Activated CD4-positive, alpha-beta T cell treated with anti-CD3 and anti-CD28 coated beads for 1 hour (primary cell): ENCODE results near the gene TRIM33.
"Not testable (repeated sequence)": the region's sequence is repeated elsewhere in the genome, so short reads cannot be mapped to it uniquely, and the experiment has no call there.

Experiments
- DNase-seq: peaks from one replicate; pipeline ENCODE4 v3.0.0-alpha.2; 2020

TRIM33 gene

DNA sequence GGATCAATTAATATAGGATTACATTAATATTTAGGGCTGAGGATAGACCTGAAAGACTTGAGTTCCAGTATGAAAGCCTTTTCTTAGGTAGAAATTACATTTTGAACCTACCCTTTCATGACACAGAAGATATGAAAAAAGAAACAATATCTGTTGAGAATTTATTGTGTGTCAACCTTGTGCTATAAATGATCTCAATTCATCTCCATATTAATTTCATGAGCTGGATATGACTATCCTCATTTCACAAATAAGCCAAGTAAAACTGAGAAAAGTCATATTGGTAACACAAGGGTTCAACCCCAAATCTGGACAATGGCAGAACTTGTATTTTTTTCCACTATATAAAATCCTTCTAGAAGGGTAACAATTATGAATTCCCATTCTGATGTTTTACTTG, 120.0 kb downstream of the TRIM33 start:
- no peak for DNase-seq

GRCh38 chr1:114390361-114390760, 120.6 kb downstream of the TRIM33 start:
- no peak for DNase-seq

- DNase-seq = no peak
These were observed 122.5 kb downstream of the TRIM33 start for GRCh38 chr1:114388432-114389003.

GRCh38 chr1:114387585-114387984, 123.4 kb downstream of the TRIM33 start:
- DNase-seq = not testable (repeated sequence)

DNA sequence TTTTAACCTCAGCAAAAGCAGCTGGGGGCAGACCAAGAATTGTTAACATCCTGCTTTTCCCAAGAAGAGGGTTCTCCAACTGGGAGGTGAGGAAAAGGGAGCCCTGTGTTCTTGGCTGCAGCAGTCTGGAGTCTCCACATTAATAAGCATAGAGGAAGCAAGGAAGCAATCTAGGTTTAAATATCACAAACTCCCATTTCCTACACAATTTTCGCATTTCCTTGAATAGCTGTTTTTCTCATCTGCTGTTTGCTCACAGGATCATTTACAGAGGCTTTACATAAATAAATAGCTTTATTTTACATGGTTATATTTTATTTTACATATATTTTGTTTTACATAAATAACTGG, 124.0 kb downstream of the TRIM33 start:
- DNase-seq = no peak

GRCh38 chr1:114386129-114387009, 124.6 kb downstream of the TRIM33 start:
- DNase-seq = no peak

- no peak for DNase-seq
These were observed 126.1 kb downstream of the TRIM33 start for GRCh38 chr1:114384922-114385321.

- DNase-seq = no peak
These were observed 131.0 kb downstream of the TRIM33 start for GRCh38 chr1:114379987-114380386.

- no peak for DNase-seq
These were observed 131.6 kb downstream of the TRIM33 start for GRCh38 chr1:114379358-114379757.

- DNase-seq = no peak
These were observed 133.6 kb downstream of the TRIM33 start for GRCh38 chr1:114377356-114377755.

- no peak for DNase-seq
These were observed 141.1 kb downstream of the TRIM33 start for GRCh38 chr1:114369930-114370329.

- DNase-seq = not testable (repeated sequence)
These were observed 141.6 kb downstream of the TRIM33 start for GRCh38 chr1:114369266-114369919.

GRCh38 chr1:114368560-114369255, 142.3 kb downstream of the TRIM33 start:
- DNase-seq = no peak

DNA sequence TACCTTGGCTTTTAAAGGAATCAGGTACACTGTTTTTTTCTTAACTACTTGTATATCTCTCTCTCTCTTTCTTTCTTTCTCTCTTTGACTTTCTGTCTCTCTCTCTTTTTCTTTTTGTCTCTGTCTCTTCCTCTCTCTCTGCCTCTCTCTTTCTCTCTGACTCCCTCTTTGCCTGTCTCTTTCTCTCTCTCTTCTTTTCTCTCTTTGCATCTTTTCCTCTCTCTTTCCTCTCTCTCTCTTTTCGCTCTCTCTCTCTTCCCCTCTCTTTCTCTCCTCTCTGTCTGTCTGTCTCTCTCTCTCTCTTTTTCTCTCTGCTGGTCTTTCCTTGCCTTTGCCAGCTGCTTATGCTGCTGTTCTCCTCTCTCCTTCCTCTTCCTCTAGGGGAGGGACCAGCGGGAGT, 143.2 kb downstream of the TRIM33 start:
- DNase-seq = no peak

DNA sequence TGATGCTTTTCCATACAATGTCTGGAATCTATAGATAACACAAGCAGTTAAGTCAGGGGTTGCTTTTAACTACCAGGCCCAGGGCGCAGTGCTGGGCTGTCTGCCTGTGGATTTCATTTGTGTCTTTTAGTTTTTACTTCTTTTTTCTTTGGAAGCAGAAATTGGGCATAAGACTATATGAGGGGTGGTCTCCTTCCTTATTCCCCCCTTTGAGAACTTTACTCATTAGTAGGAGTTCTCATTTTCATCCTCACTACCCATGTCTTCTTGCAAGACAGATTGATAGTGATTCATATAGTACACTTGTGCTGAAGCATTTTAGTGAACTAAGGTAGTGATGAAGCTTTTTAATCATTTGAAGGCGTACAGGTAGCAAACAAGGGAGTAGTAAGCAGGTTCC, 147.8 kb downstream of the TRIM33 start:
- not testable (repeated sequence) for DNase-seq

DNA sequence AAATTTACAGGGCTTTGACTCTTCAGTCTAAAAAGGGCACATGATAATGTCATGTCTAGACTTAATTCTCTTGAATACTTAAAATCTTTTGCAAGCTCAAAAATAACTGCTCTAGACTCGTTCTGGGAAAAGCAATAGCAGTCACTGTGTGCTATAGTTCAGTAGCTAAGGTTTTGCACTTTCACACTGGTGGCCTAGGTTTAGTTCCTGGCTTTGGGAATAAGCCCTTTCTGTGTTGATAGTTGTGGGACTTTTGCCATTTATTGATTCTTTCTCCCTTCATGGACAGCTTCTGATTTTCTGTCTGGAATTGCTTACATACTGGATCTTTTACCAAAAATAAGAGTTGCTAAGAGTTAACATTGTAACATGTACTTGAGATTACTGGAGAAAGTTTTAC, 151.2 kb downstream of the TRIM33 start:
- no peak for DNase-seq

GRCh38 chr1:114355240-114355639, 155.8 kb downstream of the TRIM33 start:
- no peak for DNase-seq

- DNase-seq = no peak
These were observed 157.7 kb downstream of the TRIM33 start for GRCh38 chr1:114353262-114353661.

DNA sequence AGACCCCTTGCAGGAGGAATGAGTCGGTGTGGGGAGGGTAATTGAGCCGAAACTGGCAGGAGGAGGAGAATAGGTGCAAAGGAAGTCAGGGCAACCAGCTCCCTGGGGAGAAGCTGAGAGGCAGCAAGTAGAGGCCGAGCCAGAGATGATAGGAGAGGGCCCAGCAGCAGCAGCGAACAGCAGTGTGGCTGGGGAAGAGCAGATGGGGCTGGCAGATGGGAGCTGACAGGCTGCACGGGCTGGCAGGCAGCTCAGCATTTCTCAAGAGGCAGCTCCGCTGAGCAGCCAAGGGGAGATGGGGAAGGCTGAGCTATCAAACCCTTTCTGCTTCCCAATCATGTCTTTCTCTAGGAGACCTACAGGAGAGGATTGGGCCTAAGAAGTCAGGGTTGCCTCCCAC, 158.2 kb downstream of the TRIM33 start:
- no peak for DNase-seq

DNA sequence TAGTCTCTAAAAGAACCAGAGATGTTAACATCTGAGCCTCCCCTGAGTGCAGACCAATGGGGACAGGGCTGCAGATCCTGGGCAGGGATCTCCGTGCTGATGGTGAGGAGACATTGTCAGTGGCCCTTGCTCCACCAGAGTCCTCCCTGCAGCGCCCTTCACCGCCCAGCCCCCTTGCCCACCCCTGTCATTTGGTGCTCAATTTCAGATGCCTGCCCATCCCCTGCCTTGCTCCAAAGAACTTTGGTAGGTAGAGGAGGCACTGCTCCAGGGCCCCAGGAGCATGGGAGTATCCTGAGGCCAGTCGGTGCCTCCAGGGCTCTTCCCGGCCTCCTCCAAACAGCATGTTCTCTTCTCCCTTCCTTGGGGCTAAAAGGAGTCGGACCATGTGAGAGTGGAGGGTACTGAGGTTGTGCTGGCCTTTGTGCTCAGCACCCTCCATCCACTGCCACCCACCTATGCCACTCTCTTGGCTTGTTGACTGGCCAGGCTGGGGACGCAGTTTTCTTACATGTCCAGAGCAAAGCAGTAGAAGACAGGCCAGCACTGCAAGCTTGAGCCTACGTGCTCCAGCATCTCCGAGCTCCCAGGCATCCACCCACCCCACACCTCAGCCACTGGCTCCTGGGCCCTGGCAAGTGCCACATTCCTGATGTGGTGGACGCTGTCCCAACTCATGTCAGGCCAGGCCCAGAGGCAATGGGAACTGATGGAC, 160.1 kb downstream of the TRIM33 start:
- DNase-seq = no peak

GRCh38 chr1:114349891-114350605, 161.0 kb downstream of the TRIM33 start:
- DNase-seq = no peak
